Muscle of leg (tissue), 11 donors: Measurements from ENCODE around the gene ANKRD10. TPM values are rescaled to one million over a fixed set of nuclear protein-coding genes. Genes with fewer than 3 reads are reported as not detected.
"Not testable (repeated sequence)": the region's sequence is repeated elsewhere in the genome, so short reads cannot be mapped to it uniquely, and the experiment has no call there.

Source experiments
- DNase-seq: peaks from one replicate; pipeline ENCODE4 v3.0.0; 2013
- H3K27ac ChIP-seq: one replicate; pipeline ENCODE4 v1.5.1; 2013; ENCODE audit warnings: mild to moderate bottlenecking, low read length, control low read depth
- H3K27me3 ChIP-seq: one replicate; pipeline ENCODE4 v1.6.1; 2013; ENCODE audit warnings: low read length; ENCODE audit not compliant: control insufficient read depth, insufficient read depth
- H3K36me3 ChIP-seq: one replicate; pipeline ENCODE4 v1.6.1; 2013; ENCODE audit warnings: low read length; ENCODE audit not compliant: control insufficient read depth, insufficient read depth
- H3K4me1 ChIP-seq: one replicate; pipeline ENCODE4 v1.6.1; 2013; ENCODE audit warnings: low read length; ENCODE audit not compliant: control insufficient read depth, insufficient read depth
- H3K4me3 ChIP-seq: one replicate; pipeline ENCODE4 v1.5.1; 2013; ENCODE audit warnings: low read length, control low read depth
- H3K9me3 ChIP-seq: replicated peaks from 2 replicates; pipeline ENCODE4 v1.6.1; 2013; ENCODE audit warnings: low read depth, low read length; ENCODE audit not compliant: control insufficient read depth
- WGBS: methylation state at CpG from one replicate; pipeline ENCODE4 v1.1.5; 2013; ENCODE audit warnings: missing lambda C conversion rate; ENCODE audit not compliant: insufficient coverage; 5-methylcytosine and 5-hydroxymethylcytosine counted together
- polyA plus RNA-seq, 8 donors: library from polyadenylated mRNA; unstranded; fragments of 120-200 nt; gene quantifications; one replicate each; pipeline versions ENCODE4 v1.2.1 to v1.2.3, GENCODE V29; 2013; ENCODE audit warnings: inconsistent platforms in 1 of 8, low replicate concordance in 1 of 8; ENCODE audit not compliant: insufficient read length in 8 of 8, insufficient read depth in 1 of 8
- total RNA-seq: library from RNA; stranded (reverse); fragments of 120-200 nt; gene quantifications from one replicate; pipeline ENCODE4 v1.2.4, GENCODE V29; 2013

Gene ANKRD10
- total and polyA plus RNA-seq, 9 donors = 128 to 282 (median 177) TPM

DNA sequence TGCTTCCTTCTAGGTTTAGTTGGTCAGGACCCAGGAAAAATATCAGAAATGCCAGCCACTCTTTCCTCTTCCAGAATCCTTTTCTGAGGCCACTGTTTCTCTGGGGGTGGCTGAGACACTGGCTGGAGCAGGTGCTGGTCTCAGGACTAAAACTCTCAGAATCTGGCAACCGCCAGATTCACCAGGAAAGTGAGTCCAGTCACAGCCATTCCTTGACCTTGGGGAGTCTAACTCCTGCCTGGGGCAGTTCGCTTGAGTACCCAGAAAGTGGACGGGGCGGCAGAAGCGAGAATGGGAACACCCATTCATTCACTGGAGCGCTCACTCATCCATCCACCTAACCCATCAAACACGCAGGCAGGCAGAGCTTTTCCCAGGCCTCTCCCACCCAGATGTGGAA, 40.7 kb upstream of the ANKRD10 start:
- H3K4me3 ChIP-seq, H3K9me3 ChIP-seq, H3K36me3 ChIP-seq, H3K27ac ChIP-seq, H3K27me3 ChIP-seq, DNase-seq: not testable (repeated sequence)
- peaks cover 15% of the 10 kb centered on the region for H3K4me1 ChIP-seq
- WGBS = 100% methylated on average over 1 of the region's 7 CpGs

DNA sequence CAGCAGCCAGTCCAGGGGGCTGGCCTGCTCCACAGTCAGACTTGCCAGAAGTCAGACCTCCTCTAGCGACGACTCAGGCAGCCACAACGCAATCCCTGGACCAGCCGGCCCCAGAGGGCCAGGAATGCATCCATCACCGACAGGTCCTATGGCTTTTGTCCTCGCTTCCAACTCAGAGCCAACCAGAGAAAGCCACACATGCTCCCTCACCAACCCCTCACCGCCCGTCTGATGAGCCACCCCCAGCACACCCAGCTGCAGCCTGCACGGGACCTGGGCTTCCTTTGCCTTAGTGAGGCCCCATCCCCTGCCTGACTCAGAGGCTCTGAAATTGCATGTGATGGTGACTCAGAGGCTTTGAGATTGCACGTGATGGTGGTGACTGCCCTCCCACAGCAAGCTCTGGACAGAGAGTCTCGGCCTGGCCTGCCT, 40.2 kb upstream of the ANKRD10 start:
- peak overlapping the region; percentile 42 for H3K27ac ChIP-seq
- H3K27me3 ChIP-seq, H3K36me3 ChIP-seq, H3K4me3 ChIP-seq, H3K9me3 ChIP-seq: not testable (repeated sequence)
- WGBS = 29% methylated on average over 8 of the region's 11 CpGs
- H3K4me1 ChIP-seq = peaks cover 15% of the 10 kb centered on the region
- peak; percentile 85 for DNase-seq

DNA sequence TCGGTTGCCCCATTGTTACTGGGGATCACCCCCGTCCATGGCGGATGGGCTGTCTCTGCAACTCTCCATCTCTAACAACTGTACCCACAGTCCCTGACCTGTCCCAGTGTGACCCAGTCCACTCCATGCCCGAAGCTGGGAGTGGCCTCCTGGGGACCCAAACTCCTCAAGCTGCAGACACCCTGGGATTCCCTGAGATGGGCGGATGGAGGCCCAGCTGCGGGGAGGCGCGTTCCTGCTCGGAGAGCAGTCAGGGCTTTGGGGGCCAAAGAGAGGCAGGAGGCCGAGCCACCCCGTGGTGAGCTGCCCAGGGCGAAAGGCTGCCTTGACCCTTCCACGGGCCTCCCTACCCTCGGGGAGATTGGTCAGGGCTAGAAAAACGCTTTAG, 39.7 kb upstream of the ANKRD10 start:
- H3K4me1 ChIP-seq = peaks cover 15% of the 10 kb centered on the region
- not testable (repeated sequence) for DNase-seq, H3K27ac ChIP-seq, H3K9me3 ChIP-seq, H3K27me3 ChIP-seq, H3K4me3 ChIP-seq, H3K36me3 ChIP-seq
- 81% methylated on average over 15 of the region's 15 CpGs for WGBS

DNA sequence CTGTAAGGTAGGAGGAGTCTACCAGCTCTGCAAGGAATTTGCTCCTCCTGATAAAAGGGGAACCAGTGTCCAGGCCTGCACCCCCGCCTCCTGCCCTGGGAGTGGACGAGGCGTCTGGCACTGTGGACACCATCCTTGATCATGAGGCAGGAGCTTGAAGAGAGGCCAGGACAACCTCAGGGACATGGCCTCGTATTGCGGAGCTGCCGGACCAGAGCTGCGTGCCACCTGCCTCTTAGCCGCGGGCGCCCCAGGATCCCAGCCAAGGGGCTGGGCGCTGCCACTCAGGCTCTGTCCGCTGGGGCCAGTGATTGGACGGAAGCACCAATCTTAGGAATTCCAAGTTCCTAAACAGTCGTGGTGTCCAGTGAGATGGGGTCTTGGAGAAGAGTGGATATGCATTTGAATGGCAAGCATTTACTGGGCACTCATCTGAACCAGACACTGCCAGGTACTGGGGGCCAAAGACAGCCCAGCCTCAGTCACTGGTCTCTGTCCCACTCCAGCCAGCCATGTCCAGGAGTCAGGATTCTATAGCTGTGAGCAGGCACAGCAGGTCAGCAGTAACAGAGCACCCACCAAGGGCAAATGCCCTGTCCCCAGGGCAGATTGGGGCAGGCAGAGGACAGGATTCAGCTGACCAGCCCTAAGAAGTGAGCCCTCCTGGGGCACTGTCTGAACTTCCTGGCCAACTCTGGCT, 39.1 kb upstream of the ANKRD10 start:
- no peak overlapping the region for H3K27ac ChIP-seq
- WGBS = 96% methylated on average over 13 of the region's 14 CpGs
- H3K36me3 ChIP-seq = no peaks in the 10 kb centered on the region
- no peak for DNase-seq
- H3K4me1 ChIP-seq = peaks cover 15% of the 10 kb centered on the region
- no peaks in the 10 kb centered on the region for H3K9me3 ChIP-seq
- H3K4me3 ChIP-seq = no peak overlapping the region
- H3K27me3 ChIP-seq = no peaks in the 10 kb centered on the region

DNA sequence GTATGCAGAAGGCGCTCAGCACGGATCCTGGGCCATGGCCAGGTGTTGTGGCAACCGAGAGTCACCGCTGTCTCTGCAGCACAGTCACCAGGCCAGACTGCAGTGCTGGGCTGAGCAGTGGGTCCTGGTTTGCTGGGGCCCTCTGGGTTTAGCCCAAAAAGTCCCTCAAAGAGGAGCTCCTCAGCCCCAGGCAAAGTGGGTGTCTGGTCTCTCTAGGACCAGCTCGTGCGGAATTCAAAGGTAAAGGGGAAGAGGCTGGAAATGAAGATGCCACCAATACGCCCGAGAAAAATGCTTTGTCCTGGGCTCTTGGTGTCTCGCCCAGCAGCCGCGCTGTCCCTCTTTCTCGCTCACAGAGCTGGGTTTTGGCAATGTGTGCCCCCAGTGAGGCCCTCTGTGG, 38.5 kb upstream of the ANKRD10 start:
- WGBS = 84% methylated on average over 11 of the region's 12 CpGs
- peaks cover 15% of the 10 kb centered on the region for H3K4me1 ChIP-seq
- no peak overlapping the region for H3K4me3 ChIP-seq
- no peaks in the 10 kb centered on the region for H3K9me3 ChIP-seq
- no peak overlapping the region for H3K27ac ChIP-seq
- no peak for DNase-seq
- no peaks in the 10 kb centered on the region for H3K36me3 ChIP-seq
- H3K27me3 ChIP-seq = no peaks in the 10 kb centered on the region

DNA sequence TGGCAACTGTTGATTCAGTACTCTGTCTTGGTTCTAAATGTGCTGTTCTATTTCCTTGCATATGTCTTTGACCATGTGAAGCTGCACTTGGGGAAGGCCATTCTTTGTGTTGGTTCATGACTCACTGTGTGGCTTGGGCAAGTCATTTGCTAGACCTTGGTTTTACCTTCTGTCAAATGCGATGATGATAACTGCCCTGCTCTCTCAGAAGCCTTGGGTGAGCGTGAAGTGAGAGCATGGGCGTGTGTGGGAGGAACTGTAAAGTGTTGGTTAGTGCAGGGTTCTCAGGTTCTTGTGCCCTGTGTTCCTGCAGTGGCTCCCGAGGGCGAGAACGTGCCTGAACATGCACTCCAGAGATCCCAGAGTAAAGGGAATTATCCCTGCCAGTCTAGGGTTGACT, 37.3 kb upstream of the ANKRD10 start:
- not testable (repeated sequence) for H3K27me3 ChIP-seq, H3K36me3 ChIP-seq, H3K4me3 ChIP-seq, H3K27ac ChIP-seq, H3K9me3 ChIP-seq, DNase-seq
- peaks cover 15% of the 10 kb centered on the region for H3K4me1 ChIP-seq
- no CpG with 5 or more reads among the region's 6 CpGs for WGBS

DNA sequence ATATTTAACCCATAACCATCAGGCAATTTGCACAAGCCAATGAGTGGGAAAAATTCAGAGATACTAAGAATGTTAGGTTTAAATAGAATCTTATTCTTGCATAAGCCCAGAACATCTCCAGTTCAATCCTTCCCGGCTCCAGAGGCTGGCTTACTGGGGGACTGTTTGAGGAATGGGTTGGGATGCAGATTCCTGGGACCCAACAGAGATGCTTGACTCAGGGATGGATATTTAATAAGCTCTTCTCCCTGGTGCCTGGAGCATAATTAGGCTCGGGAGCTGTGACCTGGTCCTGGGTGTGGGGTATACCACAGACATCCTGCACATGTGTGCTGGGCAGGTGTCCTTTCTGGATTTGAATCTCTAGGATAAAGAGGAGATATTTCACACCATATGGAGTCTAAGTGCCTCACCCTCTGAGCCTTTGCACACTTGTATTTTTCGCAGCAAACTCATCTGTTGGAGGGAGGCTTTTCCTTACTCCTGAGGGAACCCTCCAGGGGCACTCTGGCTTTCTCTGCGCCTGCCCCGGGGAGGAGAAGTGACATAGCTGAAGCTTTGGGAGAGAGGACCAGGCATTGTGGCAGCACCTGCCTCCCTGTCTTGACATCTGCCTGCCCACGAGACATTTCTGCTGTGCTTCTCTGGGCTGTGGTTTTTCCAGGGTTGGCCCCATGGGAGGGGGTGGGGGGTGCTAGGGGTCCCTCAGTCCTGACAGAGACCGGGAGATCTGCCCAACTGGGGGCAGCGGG, 36.1 kb upstream of the ANKRD10 start:
- 73% methylated on average over 3 of the region's 8 CpGs for WGBS
- Histone ChIP-seq H3K27me3 (no peaks in the 10 kb centered on the region), H3K4me3 (no peak overlapping the region)

DNA sequence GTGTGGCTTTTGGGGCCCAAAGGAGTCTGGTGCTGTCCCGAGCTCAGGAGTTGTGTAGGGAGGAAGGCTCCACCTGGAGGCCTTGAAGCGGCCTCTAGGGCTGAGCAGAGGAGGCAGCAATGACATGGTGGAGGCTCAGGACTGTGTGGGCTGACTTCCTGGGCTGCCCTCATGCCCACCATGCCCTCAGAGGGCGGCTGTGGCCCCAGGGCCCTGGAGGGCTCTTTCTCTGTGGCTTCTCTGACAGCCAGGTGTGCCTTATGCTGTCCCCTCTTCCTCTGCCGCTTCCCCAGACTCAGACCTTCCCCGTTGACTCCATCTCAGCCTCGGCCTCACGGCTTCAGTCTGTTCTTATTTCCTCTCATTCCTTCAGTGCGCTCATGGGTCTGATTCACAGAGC, 35.5 kb upstream of the ANKRD10 start:
- H3K4me3 ChIP-seq = no peak overlapping the region
- no peaks in the 10 kb centered on the region for H3K36me3 ChIP-seq
- DNase-seq = no peak
- H3K27ac ChIP-seq = no peak overlapping the region
- H3K27me3 ChIP-seq = no peaks in the 10 kb centered on the region
- peaks cover 13% of the 10 kb centered on the region for H3K4me1 ChIP-seq
- WGBS = 79% methylated on average over 7 of the region's 8 CpGs
- H3K9me3 ChIP-seq = no peaks in the 10 kb centered on the region

More for the DNA sequence above, 36.1 kb upstream of the ANKRD10 start:
- H3K36me3 ChIP-seq = no peaks in the 10 kb centered on the region
- H3K4me1 ChIP-seq = peaks cover 15% of the 10 kb centered on the region
- DNase-seq = no peak
- H3K27ac ChIP-seq = no peak overlapping the region
- H3K9me3 ChIP-seq = no peaks in the 10 kb centered on the region

DNA sequence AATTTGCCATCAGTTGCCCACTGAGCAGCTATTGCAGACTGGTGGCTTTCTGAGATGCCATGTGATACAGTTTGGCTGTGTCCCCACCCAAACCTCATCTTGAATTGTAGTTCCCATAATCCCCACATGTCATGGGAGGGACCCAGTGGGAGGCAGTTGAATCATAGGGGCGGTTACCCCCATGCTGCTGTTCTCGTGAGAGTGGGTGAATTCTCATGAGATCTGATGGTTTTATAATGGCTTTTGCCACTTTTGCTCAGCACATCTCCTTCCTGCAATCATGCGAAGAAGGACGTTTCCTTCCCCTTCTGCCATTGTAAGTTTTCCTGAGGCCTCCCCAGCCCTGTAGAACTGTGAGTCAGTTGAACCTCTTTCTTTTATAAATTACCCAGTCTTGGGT, 34.8 kb upstream of the ANKRD10 start:
- no peak for DNase-seq
- Histone ChIP-seq H3K9me3 (no peaks in the 10 kb centered on the region), H3K27me3 (no peaks in the 10 kb centered on the region), H3K4me3 (no peak overlapping the region), H3K27ac (no peak overlapping the region), H3K36me3 (no peaks in the 10 kb centered on the region), H3K4me1 (peaks cover 9% of the 10 kb centered on the region)
- WGBS = 85% methylated on average over 2 of the region's 4 CpGs

DNA sequence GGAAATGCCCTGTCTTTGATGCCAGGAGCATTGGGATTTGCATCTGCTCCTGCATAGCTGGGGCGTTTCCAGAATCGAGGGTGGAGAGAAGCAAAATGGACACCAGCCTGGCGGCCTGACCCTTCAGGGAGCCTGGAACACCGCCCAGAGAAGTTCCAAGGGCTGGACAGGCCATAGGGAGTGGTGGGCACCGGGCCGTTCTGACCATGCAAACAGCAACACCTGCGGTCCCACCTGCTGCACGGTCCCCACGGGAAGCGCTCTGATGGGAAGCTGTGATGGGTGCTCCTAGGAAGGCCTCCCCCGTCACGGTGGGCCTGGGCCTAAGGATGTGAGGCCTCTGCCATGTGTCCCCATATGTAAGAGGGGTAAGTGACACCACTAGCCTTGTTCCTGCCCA, 34.2 kb upstream of the ANKRD10 start:
- no peak overlapping the region for H3K27ac ChIP-seq
- no peak overlapping the region for H3K4me3 ChIP-seq
- DNase-seq = no peak
- 96% methylated on average over 12 of the region's 12 CpGs for WGBS
- peaks cover 12% of the 10 kb centered on the region for H3K4me1 ChIP-seq
- no peaks in the 10 kb centered on the region for H3K36me3 ChIP-seq
- H3K9me3 ChIP-seq = no peaks in the 10 kb centered on the region
- no peaks in the 10 kb centered on the region for H3K27me3 ChIP-seq
